ENCODE measurements around the gene GSG1L.

- TF ChIP-seq POLR2A (IDR thresholded peaks at IDR 0.05; ENCODE audit: low read length), result no peak
- no peak for TF ChIP-seq GATA1 (IDR thresholded peaks at IDR 0.05; ENCODE audit: low read depth, low read length)
These were observed 211.4 kb downstream of the GSG1L start for GRCh38 chr16:27852116-27852515.

Data from erythroblast (primary cell).